Heart right ventricle (tissue), 16 donors: Measurements from ENCODE around the gene CSMD2. TPM values are rescaled to one million over a fixed set of nuclear protein-coding genes. Genes with fewer than 3 reads are reported as not detected.

Source experiments
- ATAC-seq, 8 donors: fragments of 200-7000 bp; cut with Tn5 transposase; one replicate each; pipeline ENCODE4 v1.9.1; 2020; ENCODE audit warnings: mild to moderate bottlenecking in 8 of 8, moderate library complexity in 8 of 8, moderate number of reproducible peaks in 1 of 8
- DNase-seq, 2 donors: peaks; one replicate each; pipeline ENCODE4 v3.0.0-alpha.2; 2020
- H3K27ac ChIP-seq, 10 donors: fragments of 200-600 bp; sonication (generic) in 2 of 10; one replicate each; pipeline versions ENCODE4 v1.5.0 to v1.8.0; 2020 to 2022; ENCODE audit warnings: mild to moderate bottlenecking in 3 of 10
- H3K27me3 ChIP-seq, 7 donors: fragments of 200-600 bp; one replicate each; pipeline ENCODE4 v1.8.0; 2021 to 2022; ENCODE audit warnings: mild to moderate bottlenecking in 2 of 7
- H3K36me3 ChIP-seq, 9 donors: fragments of 200-600 bp; sonication (generic) in 1 of 9; one replicate each; pipeline versions ENCODE4 v1.5.0 to v1.8.0; 2020 to 2022; ENCODE audit warnings: mild to moderate bottlenecking in 2 of 9
- H3K4me1 ChIP-seq, 9 donors: fragments of 200-600 bp; sonication (generic) in 1 of 9; one replicate each; pipeline versions ENCODE4 v1.5.0 to v1.8.0; 2020 to 2022; ENCODE audit warnings: mild to moderate bottlenecking in 4 of 9
- H3K4me3 ChIP-seq, 10 donors: fragments of 200-600 bp; sonication (generic) in 2 of 10; one replicate each; pipeline versions ENCODE4 v1.5.0 to v1.8.0; 2020 to 2022; ENCODE audit warnings: mild to moderate bottlenecking in 7 of 10, moderate library complexity in 2 of 10
- H3K9me3 ChIP-seq, 11 donors: fragments of 200-600 bp in 10 of 11; sonication (generic) in 2 of 11; one replicate each; pipeline versions ENCODE4 v1.5.0 to v1.8.0; 2013 to 2022; ENCODE audit warnings: mild to moderate bottlenecking in 2 of 11, control low read depth in 1 of 11, moderate library complexity in 1 of 11
- CTCF ChIP-seq, 9 donors: fragments of 200-600 bp; sonication (generic) in 2 of 9; IDR thresholded peaks; one replicate each; pipeline versions ENCODE4 v1.5.0 to v1.8.0; 2021 to 2022; ENCODE audit warnings: antibody characterized with exemption in 9 of 9, mild to moderate bottlenecking in 5 of 9, moderate library complexity in 1 of 9
- WGBS, 2 donors: extraction: QIAGEN DNeasy Blood & Tissue Kit; methylation state at CpG; one replicate each; pipeline ENCODE4 v1.1.7; 2013; ENCODE audit warnings: inconsistent platforms in 1 of 2; 5-methylcytosine and 5-hydroxymethylcytosine counted together
- intact Hi-C, 10 donors: fragments of 100-400 bp; cut with DNase I; formaldehyde crosslinking; loops; one replicate each; pipeline versions ENCODE4 v1.11.1 to v1.14.2; 2022
- polyA plus RNA-seq, 2 donors: library from polyadenylated mRNA; stranded (reverse); fragments of 200-250 nt; gene quantifications; one replicate each; pipeline ENCODE4 v1.2.3, GENCODE V29; 2013
- total RNA-seq, 10 donors: library from RNA; stranded (reverse); fragmentation: NEBNext Ultra II Directional in 3 of 10; extraction: Animal tissue kit (Norgen Biotek cat#: 25700) in 3 of 10; gene quantifications; one replicate each; pipeline versions ENCODE4 v1.2.1 to v1.2.4, GENCODE V29; 2021 to 2023
- donor health status: Arrhythmogenic right ventricular cardiomyopathy.
- donor health status: ischemic (EF 13 %, LVEDD 7.1; RV severe dilation, severe dysfunction).
- donor health status: healthy with polysubstance abuse.
- donor health status: DM: no; HTN: yes; CAD: no.
- donor health status: DM: no; HTN: no; CAD: no.
- donor health status: ischemic (EF 25% LVEDD 6.9; RV normal size, moderate dysfunction).
- donor health status: ischemic (EF 25% LVEDD 5.7; RV mildly dilated, moderate dysfunction).
- donor health status: healthy.
- donor health status: DM: yes; HTN: yes; CAD: no.
- donor health status: Ischemic cardiomyopathy.
- donor health status: ischemic (EF 35%, LVEDD 5.7; RV mildly dilated, moderate dysfunction).
- donor health status: nonischemic (EF 11% LVEDD 7.7; RV severe dilation, severe dysfunction).
- donor health status: DM: yes; HTN: yes; CAD: no.
- donor health status: PGD.
- donor health status: ischemic (EF 29% LVEDD 5.4; RV normal size, mild dysfunction).
- donor health status: nonischemic (EF 23%, LVEDD 6.1; RV moderate dilation, normal function).

The CSMD2 gene
- total and polyA plus RNA-seq, 12 donors, result 0.04 to 0.97 (median 0.14) TPM; not detected in 1

GRCh38 chr1:33898881-33899280 lies 266.1 kb downstream of the CSMD2 start:
- Histone ChIP-seq H3K9me3 (no peaks in the 10 kb centered on the region), H3K4me3 (no peak overlapping the region), H3K27me3 (no peaks in the 10 kb centered on the region), H3K4me1 (peaks cover 0 to 28% (median 6%) of the 10 kb centered on the region in 9 donors), H3K36me3 (no peaks in the 10 kb centered on the region), H3K27ac (no peak overlapping the region)
- intact Hi-C loops, result no loop called here
- no peak for DNase-seq
- ATAC-seq, result peak in 2 of 8 donors; percentile 20 to 54
- 50 to 57% methylated on average over 9 of the region's 9 CpGs for WGBS, 2 donors
- no peak for TF ChIP-seq CTCF (IDR thresholded peaks at IDR 0.05)

GRCh38 chr1:33898406-33898805 lies 266.6 kb downstream of the CSMD2 start:
- no peak for DNase-seq
- Histone ChIP-seq H3K9me3 (no peaks in the 10 kb centered on the region), H3K27me3 (no peaks in the 10 kb centered on the region), H3K36me3 (no peaks in the 10 kb centered on the region), H3K4me3 (no peak overlapping the region), H3K27ac (peak overlapping the region in 1 of 10 donors; percentile 24), H3K4me1 (peaks cover 0 to 31% (median 6%) of the 10 kb centered on the region in 9 donors)
- ATAC-seq, result no peak
- intact Hi-C loops, result no loop called here
- peak in 1 of 9 donors; percentile 17 for TF ChIP-seq CTCF (IDR thresholded peaks at IDR 0.05)
- WGBS, 2 donors, result 48 to 50% methylated on average over 3 of the region's 3 CpGs

GRCh38 chr1:33897092-33897725 lies 267.8 kb downstream of the CSMD2 start:
- Histone ChIP-seq H3K9me3 (no peaks in the 10 kb centered on the region), H3K27me3 (no peaks in the 10 kb centered on the region), H3K4me3 (no peak overlapping the region), H3K27ac (no peak overlapping the region), H3K36me3 (no peaks in the 10 kb centered on the region), H3K4me1 (peaks cover 0 to 27% (median 5%) of the 10 kb centered on the region in 9 donors)
- no peak for DNase-seq
- ATAC-seq, result peak in 1 of 8 donors; percentile 28
- TF ChIP-seq CTCF (IDR thresholded peaks at IDR 0.05), result no peak
- 67 to 68% methylated on average over 5 of the region's 5 CpGs for WGBS, 2 donors
- intact Hi-C loops, result no loop called here

- Histone ChIP-seq H3K9me3 (no peaks in the 10 kb centered on the region), H3K27ac (no peak overlapping the region), H3K27me3 (no peaks in the 10 kb centered on the region), H3K36me3 (no peaks in the 10 kb centered on the region), H3K4me3 (no peak overlapping the region), H3K4me1 (peaks cover 0 to 27% (median 5%) of the 10 kb centered on the region in 9 donors)
- 75 to 83% methylated on average over 2 of the region's 2 CpGs for WGBS, 2 donors
- DNase-seq, result no peak
- intact Hi-C loops, result no loop called here
- TF ChIP-seq CTCF (IDR thresholded peaks at IDR 0.05), result no peak
- ATAC-seq, result no peak
These were observed 269.1 kb downstream of the CSMD2 start for GRCh38 chr1:33895976-33896375.
